Measurements from ENCODE around the gene TADA2B. TPM values are rescaled to one million over a fixed set of nuclear protein-coding genes. Genes with fewer than 3 reads are reported as not detected.

The TADA2B gene
- total and polyA plus RNA-seq, 2 donors = 8.8 to 15.2 TPM

DNA sequence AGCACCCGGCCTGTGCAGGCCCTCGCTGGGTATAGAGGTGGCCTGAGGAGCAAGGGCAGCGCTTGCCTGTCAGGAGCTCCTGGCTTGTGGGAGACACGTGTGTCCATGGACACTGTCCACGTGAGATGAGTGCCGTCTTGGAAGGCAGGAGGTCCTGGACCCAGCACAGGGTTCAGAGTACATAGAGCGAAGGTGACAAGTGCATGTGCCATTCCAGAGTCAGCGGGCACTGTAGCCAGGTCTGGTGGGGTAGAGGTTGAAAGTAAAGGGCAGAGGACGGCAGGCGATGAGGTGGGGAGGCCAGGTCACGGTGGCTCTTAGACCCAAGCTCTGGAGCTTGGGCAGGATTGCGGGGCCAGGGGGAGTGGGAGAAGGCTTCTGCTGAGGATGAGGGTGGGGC is 28.4 kb upstream of the TADA2B start:
- Histone ChIP-seq H3K4me1 (ENCODE audit: control insufficient read depth in 2 of 2, insufficient read depth in 2 of 2, low read length in 2 of 2) (no peaks in the 10 kb centered on the region), H3K9me3 (ENCODE audit: control insufficient read depth in 2 of 2, insufficient read depth in 1 of 2, low read length in 1 of 2) (no peaks in the 10 kb centered on the region), H3K27me3 (ENCODE audit: control insufficient read depth in 2 of 2, insufficient read depth in 1 of 2, low read length in 1 of 2) (no peaks in the 10 kb centered on the region), H3K36me3 (ENCODE audit: control insufficient read depth in 2 of 2, insufficient read depth in 2 of 2, low read length in 1 of 2) (peaks cover 63 to 67% of the 10 kb centered on the region in 2 donors), H3K27ac (ENCODE audit: low read depth in 1 of 2, low read length in 1 of 2) (no peak overlapping the region), H3K4me3 (ENCODE audit: low read length in 2 of 2) (no peak overlapping the region)
- DNase-seq (ENCODE audit: low read depth in 6 of 9, low spot score in 9 of 9) = no peak
- 98% methylated on average over 12 of the region's 12 CpGs for WGBS

DNA sequence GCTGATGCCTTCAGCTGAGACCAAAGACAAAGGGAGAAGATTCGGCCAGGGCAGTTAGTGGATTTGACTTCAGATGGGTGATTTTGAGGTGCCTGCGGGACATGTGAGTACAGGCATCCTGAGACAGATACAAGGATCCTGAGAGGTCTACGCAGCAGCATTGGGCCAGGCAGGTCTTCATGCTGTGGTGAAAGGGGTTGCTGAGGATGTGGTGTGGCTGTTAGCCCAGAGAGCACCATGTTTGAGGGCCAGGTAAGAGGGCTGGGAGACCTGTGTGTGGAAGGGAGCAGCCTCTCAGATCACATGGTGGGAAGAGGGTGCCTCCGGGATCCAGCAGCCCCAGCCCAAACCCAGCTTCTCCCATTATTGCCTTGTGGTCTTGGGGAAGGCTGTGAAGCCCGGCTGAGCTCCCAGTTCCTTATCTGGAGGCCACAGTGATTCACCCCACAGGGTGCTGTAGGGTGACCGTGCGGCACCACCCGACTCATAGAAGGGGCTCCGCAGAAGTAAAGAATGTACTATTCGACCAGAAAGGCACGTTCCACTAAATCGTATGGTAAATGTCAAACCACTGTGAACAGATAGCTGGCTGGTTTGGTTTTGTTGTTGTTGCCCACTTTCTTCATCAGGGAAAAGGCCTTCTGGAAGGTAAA is 27.7 kb upstream of the TADA2B start:
- Histone ChIP-seq H3K27ac (ENCODE audit: low read depth in 1 of 2, low read length in 1 of 2) (no peak overlapping the region), H3K27me3 (ENCODE audit: control insufficient read depth in 2 of 2, insufficient read depth in 1 of 2, low read length in 1 of 2) (no peaks in the 10 kb centered on the region), H3K9me3 (ENCODE audit: control insufficient read depth in 2 of 2, insufficient read depth in 1 of 2, low read length in 1 of 2) (no peaks in the 10 kb centered on the region), H3K4me1 (ENCODE audit: control insufficient read depth in 2 of 2, insufficient read depth in 2 of 2, low read length in 2 of 2) (no peaks in the 10 kb centered on the region), H3K4me3 (ENCODE audit: low read length in 2 of 2) (no peak overlapping the region), H3K36me3 (ENCODE audit: control insufficient read depth in 2 of 2, insufficient read depth in 2 of 2, low read length in 1 of 2) (peaks cover 61 to 63% of the 10 kb centered on the region in 2 donors)
- no peak for DNase-seq (ENCODE audit: low read depth in 6 of 9, low spot score in 9 of 9)
- WGBS = 93% methylated on average over 12 of the region's 12 CpGs

DNA sequence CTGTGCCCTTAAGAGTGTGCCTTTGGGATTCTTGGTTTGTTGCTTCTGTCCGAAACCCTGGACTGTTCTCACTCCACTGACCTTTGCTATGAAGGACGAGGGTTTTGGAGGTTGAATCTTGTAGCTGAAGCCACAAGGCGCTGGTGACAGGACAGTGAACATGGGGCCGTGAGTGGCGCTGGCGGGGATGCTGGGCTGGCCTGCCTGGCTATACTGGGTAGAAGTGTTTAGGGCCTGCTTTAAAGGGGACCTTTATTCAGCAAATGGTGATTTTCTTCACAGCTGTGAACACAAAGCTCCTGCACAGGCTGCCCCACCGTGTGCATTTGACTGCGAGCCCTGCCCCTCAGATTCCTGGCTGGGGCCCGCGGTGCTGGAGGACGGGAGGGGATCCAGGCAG is 27.1 kb upstream of the TADA2B start:
- Histone ChIP-seq H3K27me3 (ENCODE audit: control insufficient read depth in 2 of 2, insufficient read depth in 1 of 2, low read length in 1 of 2) (no peaks in the 10 kb centered on the region), H3K27ac (ENCODE audit: low read depth in 1 of 2, low read length in 1 of 2) (no peak overlapping the region), H3K4me3 (ENCODE audit: low read length in 2 of 2) (no peak overlapping the region), H3K4me1 (ENCODE audit: control insufficient read depth in 2 of 2, insufficient read depth in 2 of 2, low read length in 2 of 2) (no peaks in the 10 kb centered on the region), H3K36me3 (ENCODE audit: control insufficient read depth in 2 of 2, insufficient read depth in 2 of 2, low read length in 1 of 2) (peaks cover 55 to 62% of the 10 kb centered on the region in 2 donors), H3K9me3 (ENCODE audit: control insufficient read depth in 2 of 2, insufficient read depth in 1 of 2, low read length in 1 of 2) (no peaks in the 10 kb centered on the region)
- 86% methylated on average over 11 of the region's 11 CpGs for WGBS
- DNase-seq (ENCODE audit: low read depth in 6 of 9, low spot score in 9 of 9) = no peak

DNA sequence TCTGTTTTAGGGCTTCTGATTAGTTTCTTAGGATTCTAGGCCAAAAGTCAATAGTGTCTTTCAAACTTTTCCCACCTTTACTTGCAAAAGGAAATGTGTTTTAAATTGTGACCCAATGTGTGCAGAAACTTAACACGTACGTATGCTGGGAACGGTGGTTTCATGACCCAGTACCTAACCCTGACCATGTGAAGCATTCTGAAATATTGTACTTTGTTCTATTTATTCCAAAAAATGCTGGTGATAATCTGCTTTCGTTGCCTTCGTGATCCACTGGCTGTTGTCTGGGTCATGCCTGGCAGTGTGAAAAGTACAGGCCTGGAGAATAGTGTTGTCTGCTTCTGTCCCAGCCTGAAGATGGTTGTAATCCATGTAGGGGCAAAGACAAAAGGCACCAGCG is 26.7 kb upstream of the TADA2B start:
- H3K9me3 ChIP-seq (ENCODE audit: control insufficient read depth in 2 of 2, insufficient read depth in 1 of 2, low read length in 1 of 2) = no peaks in the 10 kb centered on the region
- H3K27ac ChIP-seq (ENCODE audit: low read depth in 1 of 2, low read length in 1 of 2) = no peak overlapping the region
- peaks cover 53 to 62% of the 10 kb centered on the region in 2 donors for H3K36me3 ChIP-seq (ENCODE audit: control insufficient read depth in 2 of 2, insufficient read depth in 2 of 2, low read length in 1 of 2)
- H3K4me1 ChIP-seq (ENCODE audit: control insufficient read depth in 2 of 2, insufficient read depth in 2 of 2, low read length in 2 of 2) = no peaks in the 10 kb centered on the region
- no peaks in the 10 kb centered on the region for H3K27me3 ChIP-seq (ENCODE audit: control insufficient read depth in 2 of 2, insufficient read depth in 1 of 2, low read length in 1 of 2)
- H3K4me3 ChIP-seq (ENCODE audit: low read length in 2 of 2) = no peak overlapping the region
- no peak for DNase-seq (ENCODE audit: low read depth in 6 of 9, low spot score in 9 of 9)
- 97% methylated on average over 6 of the region's 6 CpGs for WGBS

DNA sequence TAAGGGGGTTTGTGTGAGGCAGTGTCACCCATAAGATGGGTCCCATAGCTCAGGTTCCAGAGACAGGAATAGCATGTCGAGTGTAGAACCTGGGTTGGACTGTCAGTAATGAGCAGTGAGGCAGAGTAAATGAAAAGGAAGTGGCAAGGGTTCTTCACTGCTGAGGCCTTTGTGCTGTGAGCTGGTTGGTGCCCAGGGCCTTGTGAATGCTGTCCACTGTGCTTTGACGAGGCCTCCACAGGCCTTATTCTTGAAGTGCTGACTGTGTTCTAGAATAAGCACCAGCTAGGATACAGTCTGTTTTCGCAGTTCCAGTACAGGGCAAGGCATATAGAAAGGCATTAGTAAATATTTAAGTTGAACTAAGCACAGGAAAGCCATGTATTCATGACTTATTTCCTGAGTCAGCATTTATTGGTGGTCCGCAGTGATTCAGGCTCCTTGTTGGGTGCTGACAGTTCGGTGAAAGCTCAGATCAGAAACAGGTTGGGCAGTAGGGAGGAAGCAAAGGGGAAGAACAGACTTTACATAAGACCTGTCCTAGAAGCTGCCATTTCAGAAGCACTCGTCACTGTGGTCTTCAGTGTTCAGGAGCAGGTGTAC is 25.6 kb upstream of the TADA2B start:
- Histone ChIP-seq H3K27me3 (ENCODE audit: control insufficient read depth in 2 of 2, insufficient read depth in 1 of 2, low read length in 1 of 2) (no peaks in the 10 kb centered on the region), H3K4me1 (ENCODE audit: control insufficient read depth in 2 of 2, insufficient read depth in 2 of 2, low read length in 2 of 2) (no peaks in the 10 kb centered on the region), H3K4me3 (ENCODE audit: low read length in 2 of 2) (no peak overlapping the region), H3K9me3 (ENCODE audit: control insufficient read depth in 2 of 2, insufficient read depth in 1 of 2, low read length in 1 of 2) (no peaks in the 10 kb centered on the region), H3K27ac (ENCODE audit: low read depth in 1 of 2, low read length in 1 of 2) (no peak overlapping the region), H3K36me3 (ENCODE audit: control insufficient read depth in 2 of 2, insufficient read depth in 2 of 2, low read length in 1 of 2) (peaks cover 62 to 68% of the 10 kb centered on the region in 2 donors)
- DNase-seq (ENCODE audit: low read depth in 6 of 9, low spot score in 9 of 9) = no peak
- 98% methylated on average over 6 of the region's 6 CpGs for WGBS

DNA sequence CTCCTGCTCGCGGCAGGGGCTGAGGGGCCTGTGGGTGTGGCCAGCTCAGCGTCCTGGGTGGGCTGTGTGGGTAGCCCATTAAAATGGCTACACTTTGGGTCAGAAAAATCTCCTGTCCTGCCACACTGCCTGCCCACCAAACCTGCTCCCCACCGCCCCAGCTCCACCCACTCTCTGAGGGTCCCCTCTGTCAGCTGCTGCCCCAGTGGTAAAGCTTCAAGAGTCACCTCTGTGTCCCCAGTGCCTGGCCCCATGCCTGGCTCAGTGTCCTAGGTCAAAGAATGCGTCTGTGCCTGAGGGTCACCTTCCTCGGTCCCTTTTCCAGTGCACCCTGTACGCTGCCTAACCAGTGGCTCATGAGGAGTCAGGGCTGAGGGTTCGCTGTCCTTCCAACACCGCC is 24.9 kb upstream of the TADA2B start:
- over 99% methylated on average over 9 of the region's 9 CpGs for WGBS
- H3K9me3 ChIP-seq (ENCODE audit: control insufficient read depth in 2 of 2, insufficient read depth in 1 of 2, low read length in 1 of 2) = no peaks in the 10 kb centered on the region
- H3K4me3 ChIP-seq (ENCODE audit: low read length in 2 of 2) = no peak overlapping the region
- no peaks in the 10 kb centered on the region for H3K27me3 ChIP-seq (ENCODE audit: control insufficient read depth in 2 of 2, insufficient read depth in 1 of 2, low read length in 1 of 2)
- peaks cover 59 to 67% of the 10 kb centered on the region in 2 donors for H3K36me3 ChIP-seq (ENCODE audit: control insufficient read depth in 2 of 2, insufficient read depth in 2 of 2, low read length in 1 of 2)
- H3K27ac ChIP-seq (ENCODE audit: low read depth in 1 of 2, low read length in 1 of 2) = no peak overlapping the region
- H3K4me1 ChIP-seq (ENCODE audit: control insufficient read depth in 2 of 2, insufficient read depth in 2 of 2, low read length in 2 of 2) = no peaks in the 10 kb centered on the region
- DNase-seq (ENCODE audit: low read depth in 6 of 9, low spot score in 9 of 9) = no peak

DNA sequence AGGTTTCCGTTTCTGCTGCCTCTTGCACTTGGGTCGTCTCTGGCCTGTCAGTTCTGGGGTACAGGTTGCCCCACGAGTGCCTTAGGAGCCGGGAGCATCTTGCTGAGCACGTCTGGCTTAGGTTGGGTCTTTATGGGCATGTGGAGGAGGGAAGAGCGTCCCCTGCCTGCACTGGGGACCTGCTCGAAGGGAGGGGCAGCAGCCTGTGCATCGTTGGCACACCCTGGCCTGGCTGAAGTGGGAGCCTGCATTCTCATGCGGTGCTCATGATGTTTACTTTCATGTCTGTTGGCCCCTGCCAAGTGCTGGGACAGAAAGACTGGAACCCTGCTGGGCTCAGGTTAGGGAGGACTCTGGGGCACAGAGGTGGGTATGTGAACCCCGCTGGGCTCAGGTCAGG is 23.8 kb upstream of the TADA2B start:
- Histone ChIP-seq H3K4me3 (ENCODE audit: low read length in 2 of 2) (no peak overlapping the region), H3K9me3 (ENCODE audit: control insufficient read depth in 2 of 2, insufficient read depth in 1 of 2, low read length in 1 of 2) (no peaks in the 10 kb centered on the region), H3K27ac (ENCODE audit: low read depth in 1 of 2, low read length in 1 of 2) (no peak overlapping the region), H3K36me3 (ENCODE audit: control insufficient read depth in 2 of 2, insufficient read depth in 2 of 2, low read length in 1 of 2) (peaks cover 65 to 70% of the 10 kb centered on the region in 2 donors), H3K27me3 (ENCODE audit: control insufficient read depth in 2 of 2, insufficient read depth in 1 of 2, low read length in 1 of 2) (no peaks in the 10 kb centered on the region), H3K4me1 (ENCODE audit: control insufficient read depth in 2 of 2, insufficient read depth in 2 of 2, low read length in 2 of 2) (no peaks in the 10 kb centered on the region)
- 95% methylated on average over 10 of the region's 10 CpGs for WGBS
- no peak for DNase-seq (ENCODE audit: low read depth in 6 of 9, low spot score in 9 of 9)

DNA sequence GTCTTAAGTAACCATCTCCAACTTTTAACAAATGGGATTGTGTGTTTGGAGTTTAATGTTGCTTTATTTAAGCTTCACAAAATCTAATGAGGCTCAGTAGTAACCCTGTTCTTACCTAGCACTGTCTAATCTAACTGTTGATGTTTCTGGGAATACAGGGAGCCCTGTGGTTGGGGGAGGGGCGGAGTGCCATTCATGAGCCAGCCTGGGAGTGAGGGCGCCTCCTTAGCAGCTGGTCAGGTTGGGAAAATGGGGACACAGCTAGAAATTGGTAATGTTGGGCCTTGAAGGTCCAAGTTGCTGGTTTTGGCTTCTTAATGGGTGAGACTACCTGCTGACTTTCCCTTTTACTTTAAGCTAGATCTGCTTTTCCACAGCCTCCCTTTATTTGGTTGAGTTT is 22.9 kb upstream of the TADA2B start:
- Histone ChIP-seq H3K4me1 (ENCODE audit: control insufficient read depth in 2 of 2, insufficient read depth in 2 of 2, low read length in 2 of 2) (no peaks in the 10 kb centered on the region), H3K27me3 (ENCODE audit: control insufficient read depth in 2 of 2, insufficient read depth in 1 of 2, low read length in 1 of 2) (no peaks in the 10 kb centered on the region), H3K27ac (ENCODE audit: low read depth in 1 of 2, low read length in 1 of 2) (no peak overlapping the region), H3K9me3 (ENCODE audit: control insufficient read depth in 2 of 2, insufficient read depth in 1 of 2, low read length in 1 of 2) (no peaks in the 10 kb centered on the region), H3K4me3 (ENCODE audit: low read length in 2 of 2) (no peak overlapping the region), H3K36me3 (ENCODE audit: control insufficient read depth in 2 of 2, insufficient read depth in 2 of 2, low read length in 1 of 2) (peaks cover 65 to 70% of the 10 kb centered on the region in 2 donors)
- no peak for DNase-seq (ENCODE audit: low read depth in 6 of 9, low spot score in 9 of 9)
- WGBS = 99% methylated on average over 2 of the region's 2 CpGs

DNA sequence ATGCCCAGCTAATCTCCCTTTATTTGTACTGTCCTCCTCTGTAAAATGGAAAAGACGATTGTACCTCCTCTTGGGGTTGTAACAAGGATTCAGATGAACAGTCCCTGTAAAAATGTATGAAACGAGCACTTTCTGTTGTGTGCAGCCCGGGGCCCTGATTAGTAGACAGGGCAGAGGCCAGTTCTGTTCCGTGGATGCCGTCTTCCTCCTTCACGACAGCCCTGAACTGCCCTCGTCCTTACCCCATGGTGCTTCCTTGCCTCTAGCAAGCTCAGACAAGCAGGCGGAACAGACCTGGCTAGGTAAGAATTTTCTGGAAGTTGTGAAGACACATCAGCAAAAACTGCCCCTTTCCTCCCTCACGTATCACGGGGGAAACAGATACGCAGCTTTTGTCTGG is 22.3 kb upstream of the TADA2B start:
- Histone ChIP-seq H3K36me3 (ENCODE audit: control insufficient read depth in 2 of 2, insufficient read depth in 2 of 2, low read length in 1 of 2) (peaks cover 64 to 70% of the 10 kb centered on the region in 2 donors), H3K9me3 (ENCODE audit: control insufficient read depth in 2 of 2, insufficient read depth in 1 of 2, low read length in 1 of 2) (no peaks in the 10 kb centered on the region), H3K4me1 (ENCODE audit: control insufficient read depth in 2 of 2, insufficient read depth in 2 of 2, low read length in 2 of 2) (no peaks in the 10 kb centered on the region), H3K27me3 (ENCODE audit: control insufficient read depth in 2 of 2, insufficient read depth in 1 of 2, low read length in 1 of 2) (no peaks in the 10 kb centered on the region), H3K4me3 (ENCODE audit: low read length in 2 of 2) (no peak overlapping the region), H3K27ac (ENCODE audit: low read depth in 1 of 2, low read length in 1 of 2) (no peak overlapping the region)
- DNase-seq (ENCODE audit: low read depth in 6 of 9, low spot score in 9 of 9) = no peak
- WGBS = 97% methylated on average over 11 of the region's 11 CpGs
